Mucosa of stomach (tissue), 1 donor: ENCODE results near the gene PITX2.

Source experiments
- H3K27me3 ChIP-seq: one replicate; pipeline ENCODE4 v1.7.0; 2013; ENCODE audit warnings: mild to moderate bottlenecking, low read length; ENCODE audit not compliant: control insufficient read depth, insufficient read depth
- H3K36me3 ChIP-seq: one replicate; pipeline ENCODE4 v1.7.0; 2013; ENCODE audit warnings: low read length; ENCODE audit not compliant: control insufficient read depth, insufficient read depth
- H3K4me1 ChIP-seq: one replicate; pipeline ENCODE4 v1.7.0; 2013; ENCODE audit warnings: mild to moderate bottlenecking, low read length; ENCODE audit not compliant: control insufficient read depth, insufficient read depth
- H3K4me3 ChIP-seq: one replicate; pipeline ENCODE4 v1.7.0; 2013; ENCODE audit warnings: low read length
- H3K9ac ChIP-seq: one replicate; pipeline ENCODE4 v1.7.0; 2013; ENCODE audit warnings: mild to moderate bottlenecking, low read length, moderate library complexity
- H3K9me3 ChIP-seq: one replicate; pipeline ENCODE4 v1.7.0; 2013; ENCODE audit warnings: mild to moderate bottlenecking, low read length, moderate library complexity; ENCODE audit not compliant: control insufficient read depth
- donor health status: Pancreatic carcinoma.

Gene PITX2

DNA sequence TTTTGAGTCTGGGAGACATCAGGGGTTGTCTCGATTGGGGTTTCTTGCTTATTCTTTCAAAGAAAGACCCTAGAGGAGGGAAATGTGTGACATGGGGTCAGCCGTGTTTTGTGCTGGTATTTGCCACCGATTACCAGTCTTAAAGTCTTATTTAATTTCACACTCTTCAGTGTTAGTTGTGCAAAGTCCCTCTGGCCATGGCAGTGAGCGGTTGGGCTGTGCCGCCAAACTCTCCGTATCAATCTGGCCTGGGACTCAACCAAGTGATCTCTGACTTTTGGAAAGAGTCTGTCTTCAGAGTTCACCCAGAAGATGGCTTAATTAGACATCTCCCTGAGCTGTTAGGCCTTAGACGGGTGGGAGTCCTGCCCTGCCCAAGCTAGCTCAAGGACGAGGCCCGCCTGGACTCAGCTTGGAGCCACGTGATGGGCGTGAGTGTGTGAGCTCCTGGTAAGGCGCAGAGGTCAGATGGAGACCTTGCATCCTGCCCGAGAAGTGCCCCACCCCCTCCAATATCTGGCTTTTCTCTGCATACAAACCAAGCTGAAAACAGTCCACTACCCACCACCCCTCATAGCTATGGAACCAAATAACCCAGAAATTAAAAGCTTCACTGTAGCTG is 3.8 kb upstream of the PITX2 start:
- H3K27me3 ChIP-seq, result peaks cover 100% of the 10 kb centered on the region
- H3K4me1 ChIP-seq, result peaks cover 18% of the 10 kb centered on the region
- H3K4me3 ChIP-seq, result no peak overlapping the region
- no peak overlapping the region for H3K9ac ChIP-seq
- no peaks in the 10 kb centered on the region for H3K36me3 ChIP-seq
- H3K9me3 ChIP-seq, result no peaks in the 10 kb centered on the region

DNA sequence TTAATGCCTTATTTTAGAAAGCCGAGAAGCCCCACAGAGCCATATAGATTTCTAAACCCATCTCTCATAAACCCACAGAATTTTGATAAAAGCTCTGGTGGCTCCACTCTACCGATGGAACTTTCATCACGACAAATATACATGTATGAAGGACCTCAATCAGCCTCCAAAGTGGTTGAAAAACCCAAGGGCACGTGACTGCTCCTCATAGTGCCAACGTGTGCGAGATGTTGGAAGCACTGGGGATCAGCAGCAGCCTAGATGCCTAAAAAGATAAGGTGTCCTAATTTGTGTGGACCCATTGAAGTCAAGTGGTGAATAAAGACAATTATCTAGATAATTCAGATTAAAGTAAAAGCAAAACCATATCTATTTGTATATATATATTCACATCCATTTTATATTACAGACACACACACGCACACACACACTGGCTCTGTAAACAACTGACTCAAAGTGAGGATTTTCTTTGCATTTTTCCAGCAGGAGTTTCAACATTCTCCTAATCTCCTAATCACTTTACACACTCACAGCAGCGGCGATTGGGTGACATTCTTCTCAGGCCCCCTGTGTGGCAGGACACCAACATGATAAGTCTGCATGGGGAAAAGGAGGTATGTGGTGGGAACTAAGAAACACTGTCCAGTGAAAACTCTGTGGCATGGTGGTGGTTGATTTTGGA is 2.8 kb upstream of the PITX2 start:
- Histone ChIP-seq H3K9ac (no peak overlapping the region), H3K4me1 (peaks cover 24% of the 10 kb centered on the region), H3K4me3 (no peak overlapping the region), H3K9me3 (no peaks in the 10 kb centered on the region), H3K36me3 (no peaks in the 10 kb centered on the region), H3K27me3 (peaks cover 100% of the 10 kb centered on the region)

DNA sequence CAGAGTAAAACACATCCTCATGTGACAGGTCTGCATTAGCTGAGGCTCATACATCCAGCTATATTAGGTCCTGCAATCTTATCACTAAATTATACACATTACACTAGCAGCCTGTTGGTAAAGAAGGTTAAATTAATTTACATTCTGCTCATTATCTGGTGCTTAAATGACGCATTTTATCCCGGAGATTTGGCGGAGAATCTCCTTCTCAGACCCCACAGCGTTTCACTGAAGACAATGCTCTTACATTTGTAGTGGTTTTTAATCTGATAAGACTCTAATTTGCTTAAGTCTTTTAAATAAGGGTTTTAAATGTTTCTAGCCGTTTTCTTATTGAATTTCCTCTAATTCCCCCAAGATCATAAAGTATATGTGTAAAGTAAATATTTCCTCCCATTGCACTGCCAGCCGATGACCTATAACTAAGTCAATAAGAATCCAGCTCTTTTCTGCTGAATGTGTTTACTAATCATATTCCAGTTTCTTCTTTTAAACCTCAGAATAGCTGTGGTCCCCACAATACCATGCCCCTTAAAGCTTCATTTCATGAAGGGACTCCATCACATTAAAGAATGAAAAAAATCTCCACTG is 2.1 kb upstream of the PITX2 start:
- peaks cover 28% of the 10 kb centered on the region for H3K4me1 ChIP-seq
- no peaks in the 10 kb centered on the region for H3K9me3 ChIP-seq
- H3K36me3 ChIP-seq, result no peaks in the 10 kb centered on the region
- H3K4me3 ChIP-seq, result no peak overlapping the region
- peaks cover 100% of the 10 kb centered on the region for H3K27me3 ChIP-seq
- no peak overlapping the region for H3K9ac ChIP-seq

DNA sequence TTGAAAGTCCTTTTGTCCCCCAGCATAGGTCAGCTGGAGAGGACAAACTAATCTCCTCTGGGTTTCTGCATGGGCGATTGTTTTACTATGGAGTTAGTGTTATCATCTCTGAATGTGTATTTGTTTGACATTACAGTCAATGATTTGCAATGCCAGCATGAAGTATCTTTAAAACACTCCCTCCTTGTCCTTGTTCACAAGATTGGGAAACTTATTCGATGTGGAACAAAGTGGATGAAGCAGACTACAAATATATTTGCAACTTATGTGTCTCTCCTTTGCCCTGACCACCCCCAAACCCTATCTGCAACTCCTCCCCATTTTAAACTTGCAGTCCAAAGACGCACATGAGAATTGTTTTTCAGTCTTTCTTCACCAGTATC is 1.5 kb upstream of the PITX2 start:
- H3K4me3 ChIP-seq, result no peak overlapping the region
- H3K36me3 ChIP-seq, result no peaks in the 10 kb centered on the region
- peaks cover 100% of the 10 kb centered on the region for H3K27me3 ChIP-seq
- H3K9me3 ChIP-seq, result no peaks in the 10 kb centered on the region
- no peak overlapping the region for H3K9ac ChIP-seq
- peaks cover 28% of the 10 kb centered on the region for H3K4me1 ChIP-seq

DNA sequence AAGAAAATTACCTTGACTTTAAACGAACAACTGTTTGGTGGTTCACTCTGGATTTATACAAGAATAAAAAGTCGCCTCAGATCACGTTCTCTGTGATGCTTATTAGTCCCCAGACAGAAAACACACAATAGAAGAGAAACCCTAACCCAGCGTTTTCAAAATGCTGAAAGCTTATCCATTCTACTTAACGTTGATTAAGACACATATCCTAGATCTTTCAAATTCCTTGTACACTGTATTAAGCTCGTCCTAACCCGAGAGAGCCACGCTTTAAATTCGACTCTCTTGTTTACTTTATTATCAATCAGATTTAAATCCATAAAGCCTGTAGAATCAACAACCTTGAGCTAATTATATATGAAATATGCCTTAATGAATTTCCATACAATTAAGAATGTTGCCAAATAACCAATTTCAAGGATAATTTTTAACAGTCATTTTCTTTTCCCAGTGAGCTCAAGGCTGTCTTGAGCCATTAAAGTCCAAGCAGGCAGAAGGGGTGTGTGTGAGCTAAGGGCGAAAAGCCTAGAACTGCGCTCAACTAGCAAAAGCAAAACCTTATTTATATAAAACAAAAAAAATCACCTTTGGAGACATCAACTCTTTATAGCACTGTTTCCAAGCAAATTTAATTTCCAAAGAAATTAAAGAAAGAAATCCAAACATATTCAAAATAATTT is 981 bp upstream of the PITX2 start:
- Histone ChIP-seq H3K36me3 (no peaks in the 10 kb centered on the region), H3K9me3 (no peaks in the 10 kb centered on the region), H3K4me1 (peaks cover 28% of the 10 kb centered on the region), H3K4me3 (no peak overlapping the region), H3K9ac (no peak overlapping the region), H3K27me3 (peaks cover 100% of the 10 kb centered on the region)

DNA sequence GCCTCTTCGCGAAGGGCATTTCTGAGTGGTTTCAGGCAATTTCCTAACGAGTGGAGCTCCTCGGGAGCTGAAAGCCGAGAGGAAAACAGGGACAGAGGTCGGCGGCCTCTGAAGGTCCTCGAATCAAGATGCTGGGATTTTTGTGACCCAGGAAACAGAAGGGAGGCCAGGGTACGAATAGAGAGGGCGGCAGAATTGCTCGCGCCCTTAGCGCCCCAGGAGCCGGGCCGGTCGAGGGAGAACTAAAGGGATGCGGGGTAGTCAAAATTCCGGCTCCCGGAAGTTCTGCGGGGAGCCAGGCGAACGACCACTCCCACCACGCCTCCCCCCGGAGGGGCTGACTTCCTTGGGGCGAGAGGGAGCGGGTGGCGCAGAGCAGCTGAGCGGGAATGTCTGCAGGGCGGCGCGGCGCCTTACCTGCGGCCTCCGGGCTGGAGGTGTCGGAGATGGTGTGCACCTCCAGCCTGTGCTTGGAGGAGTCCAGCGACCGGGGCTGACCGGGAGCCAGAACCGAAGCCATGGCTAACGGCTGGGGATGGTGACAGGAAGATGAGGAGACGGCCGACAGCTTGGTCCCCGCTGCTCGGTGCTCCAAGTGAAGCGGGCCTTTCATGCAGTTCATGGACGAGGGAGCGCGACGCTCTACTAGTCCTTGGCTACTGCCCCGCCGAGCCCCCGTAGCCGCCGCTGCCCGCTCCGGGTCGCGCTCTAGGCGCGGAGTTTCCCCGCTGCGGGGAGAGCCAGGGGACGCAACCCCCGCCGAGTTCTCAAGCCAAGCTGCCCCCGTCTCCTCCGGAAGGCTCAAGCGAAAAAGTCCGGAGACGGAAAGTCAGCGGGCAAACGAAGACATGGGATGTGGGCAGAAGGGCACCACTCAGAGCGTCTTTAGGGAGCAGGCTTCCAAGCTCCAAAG is 782 bp downstream of the PITX2 start:
- Histone ChIP-seq H3K9ac (no peak overlapping the region), H3K36me3 (no peaks in the 10 kb centered on the region), H3K4me1 (peaks cover 28% of the 10 kb centered on the region), H3K9me3 (no peaks in the 10 kb centered on the region), H3K4me3 (no peak overlapping the region), H3K27me3 (peaks cover 97% of the 10 kb centered on the region)

DNA sequence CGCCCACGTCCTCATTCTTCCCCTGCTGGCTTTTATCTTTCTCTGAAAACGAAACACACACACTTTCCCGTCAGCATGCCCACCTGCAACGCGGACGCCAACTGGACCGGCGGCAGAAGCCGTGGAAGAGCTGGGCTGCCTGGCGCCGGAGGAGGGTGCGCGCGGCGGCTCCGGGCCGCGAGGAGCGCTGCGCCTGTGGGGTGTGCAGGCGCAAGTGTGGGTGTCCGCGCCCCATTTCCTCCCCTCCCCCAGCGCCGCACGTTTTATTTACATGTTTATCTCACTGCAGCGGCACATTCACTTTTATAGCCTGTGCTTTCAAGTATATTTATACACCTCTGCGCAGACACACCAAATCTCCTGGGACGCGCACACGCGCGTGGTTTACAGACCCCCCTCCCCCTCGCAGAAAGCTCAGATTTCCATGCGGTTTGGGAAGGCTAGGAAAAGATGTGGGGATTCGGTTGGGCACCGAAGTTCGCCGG is 1.5 kb downstream of the PITX2 start:
- H3K4me3 ChIP-seq, result no peak overlapping the region
- peaks cover 97% of the 10 kb centered on the region for H3K27me3 ChIP-seq

DNA sequence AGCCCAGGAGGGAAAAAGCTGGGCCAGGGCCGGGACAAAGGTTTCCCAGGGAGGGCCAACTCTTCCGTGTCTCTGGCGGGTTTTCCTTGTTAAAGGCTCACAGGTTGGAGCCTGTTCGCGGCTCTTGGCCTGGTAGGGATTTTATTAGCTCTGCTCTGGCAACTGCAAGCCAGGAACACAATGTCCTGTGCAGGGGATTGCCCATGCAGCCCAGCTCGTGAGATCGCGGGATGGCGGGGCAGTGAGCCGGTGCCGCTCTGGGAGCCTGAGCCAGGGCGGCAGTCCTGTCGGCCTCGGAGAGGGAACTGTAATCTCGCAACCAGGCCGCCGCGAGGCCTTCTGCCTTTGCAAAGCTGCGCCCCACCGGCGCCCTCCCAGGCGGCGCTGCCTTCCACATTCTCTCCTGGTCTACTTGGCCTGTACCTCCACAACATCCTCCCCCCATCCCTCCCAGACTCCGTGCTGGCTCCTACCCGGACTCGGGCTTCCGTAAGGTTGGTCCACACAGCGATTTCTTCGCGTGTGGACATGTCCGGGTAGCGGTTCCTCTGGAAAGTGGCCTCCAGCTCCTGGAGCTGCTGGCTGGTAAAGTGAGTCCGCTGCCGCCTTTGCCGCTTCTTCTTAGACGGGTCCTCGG is 2.1 kb downstream of the PITX2 start:
- H3K27me3 ChIP-seq, result peaks cover 97% of the 10 kb centered on the region
- peaks cover 28% of the 10 kb centered on the region for H3K4me1 ChIP-seq
- no peaks in the 10 kb centered on the region for H3K36me3 ChIP-seq
- no peaks in the 10 kb centered on the region for H3K9me3 ChIP-seq
- no peak overlapping the region for H3K4me3 ChIP-seq
- H3K9ac ChIP-seq, result no peak overlapping the region

More for the DNA sequence above, 1.5 kb downstream of the PITX2 start:
- Histone ChIP-seq H3K9me3 (no peaks in the 10 kb centered on the region), H3K9ac (no peak overlapping the region), H3K36me3 (no peaks in the 10 kb centered on the region), H3K4me1 (peaks cover 28% of the 10 kb centered on the region)

DNA sequence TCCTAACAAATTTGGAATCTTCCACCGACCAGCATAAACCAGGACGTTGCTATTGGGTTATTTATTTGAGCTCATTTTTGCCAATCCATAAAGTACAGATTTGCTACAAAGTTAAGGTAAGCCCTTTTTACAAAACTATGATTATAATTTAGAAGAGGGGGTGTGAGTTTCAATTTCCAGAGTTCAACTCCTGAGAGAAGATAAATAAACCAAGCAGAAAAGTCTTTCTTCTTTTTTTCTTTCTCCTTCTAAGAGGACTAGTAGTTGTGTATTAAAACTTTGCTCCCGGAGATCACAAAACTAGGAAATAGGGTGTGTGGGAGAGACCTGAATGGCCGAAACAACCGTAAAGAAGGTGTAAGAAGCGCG is 2.6 kb downstream of the PITX2 start:
- H3K9ac ChIP-seq, result no peak overlapping the region
- no peaks in the 10 kb centered on the region for H3K36me3 ChIP-seq
- H3K27me3 ChIP-seq, result peaks cover 97% of the 10 kb centered on the region
- peaks cover 28% of the 10 kb centered on the region for H3K4me1 ChIP-seq
- no peak overlapping the region for H3K4me3 ChIP-seq
- H3K9me3 ChIP-seq, result no peaks in the 10 kb centered on the region

DNA sequence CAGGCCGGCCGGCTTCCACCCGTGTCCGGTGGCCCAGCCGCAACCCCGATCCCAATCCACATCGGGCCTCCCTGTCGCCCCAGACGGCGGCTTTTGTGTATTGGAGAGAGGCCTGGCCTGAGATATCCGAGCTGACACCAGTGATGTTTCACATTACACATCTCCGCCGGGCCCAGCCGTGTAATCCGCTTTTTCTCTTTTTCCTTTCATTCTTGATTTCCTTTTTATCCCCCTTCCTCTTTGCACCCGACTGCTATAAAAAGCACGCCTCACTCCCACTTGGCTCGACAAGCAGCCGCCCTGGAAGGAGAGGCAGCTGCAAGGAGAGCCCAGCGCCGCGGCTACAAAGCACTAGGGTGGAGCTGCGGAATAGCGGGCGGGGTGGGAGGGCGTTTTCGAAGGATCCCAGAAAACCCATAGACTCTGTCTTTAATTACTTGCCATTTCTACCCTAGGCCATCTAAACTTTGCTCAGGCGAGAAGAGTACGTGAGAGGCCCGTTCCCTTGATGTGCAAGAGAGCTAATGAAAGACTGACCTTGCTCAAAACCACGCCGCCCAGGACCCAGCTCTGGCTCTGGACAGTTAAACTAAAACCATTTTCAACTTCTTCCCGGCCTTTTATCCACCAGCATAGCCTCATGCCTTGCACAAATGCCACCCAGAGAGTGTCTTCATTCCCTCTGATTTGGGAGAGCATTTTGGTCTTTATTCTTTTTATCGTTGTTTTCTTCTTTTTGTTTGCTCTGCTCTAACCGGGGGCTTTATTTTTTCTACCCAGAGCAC is 3.2 kb downstream of the PITX2 start:
- peaks cover 28% of the 10 kb centered on the region for H3K4me1 ChIP-seq
- H3K9me3 ChIP-seq, result no peaks in the 10 kb centered on the region
- H3K4me3 ChIP-seq, result no peak overlapping the region
- no peak overlapping the region for H3K9ac ChIP-seq
- no peaks in the 10 kb centered on the region for H3K36me3 ChIP-seq
- peaks cover 97% of the 10 kb centered on the region for H3K27me3 ChIP-seq
